GM12872 (cell line): ENCODE results near the gene CPSF3.

ENCODE experiments used
- TF ChIP-seq, protein P1 (sequence below): IDR thresholded peaks from 3 replicates; pipeline ENCODE4 v1.5.1; 2011; ENCODE audit warnings: low read depth, mild to moderate bottlenecking, low read length, moderate library complexity; ENCODE audit not compliant: insufficient read depth

CPSF3 gene

DNA sequence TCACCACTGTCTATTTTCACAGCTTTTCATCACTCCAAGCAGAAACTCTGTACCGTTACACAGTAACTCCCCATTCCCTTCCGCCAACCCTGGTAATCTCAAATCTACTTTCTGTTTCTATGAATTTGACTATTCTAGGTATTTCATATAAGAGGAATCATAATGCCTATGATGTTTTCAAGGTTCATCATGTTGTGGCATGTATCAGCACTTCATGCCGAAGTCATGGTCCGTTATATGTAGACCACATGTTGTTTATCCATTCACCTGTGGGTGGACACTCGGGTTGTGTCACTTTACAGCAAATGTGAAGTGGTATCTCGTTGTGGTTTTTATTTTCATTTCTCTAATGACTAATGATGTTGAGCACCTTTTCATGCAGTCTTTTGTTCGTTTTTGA is 21.6 kb downstream of the CPSF3 start:
- TF ChIP-seq, protein P1, sequence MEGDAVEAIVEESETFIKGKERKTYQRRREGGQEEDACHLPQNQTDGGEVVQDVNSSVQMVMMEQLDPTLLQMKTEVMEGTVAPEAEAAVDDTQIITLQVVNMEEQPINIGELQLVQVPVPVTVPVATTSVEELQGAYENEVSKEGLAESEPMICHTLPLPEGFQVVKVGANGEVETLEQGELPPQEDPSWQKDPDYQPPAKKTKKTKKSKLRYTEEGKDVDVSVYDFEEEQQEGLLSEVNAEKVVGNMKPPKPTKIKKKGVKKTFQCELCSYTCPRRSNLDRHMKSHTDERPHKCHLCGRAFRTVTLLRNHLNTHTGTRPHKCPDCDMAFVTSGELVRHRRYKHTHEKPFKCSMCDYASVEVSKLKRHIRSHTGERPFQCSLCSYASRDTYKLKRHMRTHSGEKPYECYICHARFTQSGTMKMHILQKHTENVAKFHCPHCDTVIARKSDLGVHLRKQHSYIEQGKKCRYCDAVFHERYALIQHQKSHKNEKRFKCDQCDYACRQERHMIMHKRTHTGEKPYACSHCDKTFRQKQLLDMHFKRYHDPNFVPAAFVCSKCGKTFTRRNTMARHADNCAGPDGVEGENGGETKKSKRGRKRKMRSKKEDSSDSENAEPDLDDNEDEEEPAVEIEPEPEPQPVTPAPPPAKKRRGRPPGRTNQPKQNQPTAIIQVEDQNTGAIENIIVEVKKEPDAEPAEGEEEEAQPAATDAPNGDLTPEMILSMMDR: no peak

DNA sequence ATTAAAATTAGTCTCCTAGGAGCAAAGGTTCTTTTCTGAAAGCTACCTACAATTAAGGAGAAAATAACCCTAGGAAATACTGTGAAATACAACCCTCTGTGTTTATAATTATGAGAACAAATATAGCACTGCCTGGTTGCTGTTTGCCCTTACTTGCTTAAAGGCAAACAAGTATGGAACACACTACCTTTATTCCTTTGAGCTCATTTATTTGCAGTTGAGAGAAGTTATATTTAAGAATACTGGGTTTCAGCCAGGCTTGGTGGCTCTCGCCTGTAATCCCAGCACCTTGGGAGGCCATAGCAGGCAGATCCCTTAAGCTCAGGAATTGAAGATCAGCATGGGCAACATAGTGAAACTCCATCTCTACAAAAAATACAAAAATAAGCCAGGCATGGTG is 27.8 kb downstream of the CPSF3 start:
- TF ChIP-seq, protein P1: no peak

DNA sequence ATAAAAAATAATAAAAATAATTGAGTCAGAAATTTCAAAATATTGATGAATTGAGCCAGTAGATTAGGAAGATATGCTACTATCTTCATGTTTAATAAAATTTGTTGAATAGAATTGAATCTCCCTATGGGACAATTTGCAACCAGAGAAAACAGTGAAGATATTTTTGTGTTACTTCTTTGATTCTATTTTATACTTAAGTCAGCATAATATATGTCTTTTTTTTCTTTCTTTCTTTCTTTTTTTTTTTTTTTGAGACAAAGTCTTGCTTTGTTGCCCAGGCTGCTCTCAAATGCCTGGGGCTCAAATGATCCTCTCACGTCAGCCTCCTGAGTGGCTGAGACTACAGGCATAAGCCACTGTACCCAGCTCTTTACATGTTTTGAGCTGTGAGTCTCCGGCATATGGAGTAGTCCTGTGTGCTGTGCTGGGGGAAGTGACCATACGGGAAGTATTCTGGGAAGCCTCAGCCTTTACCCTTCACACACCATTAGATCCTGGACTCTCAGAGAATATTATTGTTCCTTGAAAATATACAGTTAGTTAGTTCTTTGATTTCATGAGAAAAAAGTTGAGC is 37.1 kb downstream of the CPSF3 start:
- TF ChIP-seq, protein P1: no peak

DNA sequence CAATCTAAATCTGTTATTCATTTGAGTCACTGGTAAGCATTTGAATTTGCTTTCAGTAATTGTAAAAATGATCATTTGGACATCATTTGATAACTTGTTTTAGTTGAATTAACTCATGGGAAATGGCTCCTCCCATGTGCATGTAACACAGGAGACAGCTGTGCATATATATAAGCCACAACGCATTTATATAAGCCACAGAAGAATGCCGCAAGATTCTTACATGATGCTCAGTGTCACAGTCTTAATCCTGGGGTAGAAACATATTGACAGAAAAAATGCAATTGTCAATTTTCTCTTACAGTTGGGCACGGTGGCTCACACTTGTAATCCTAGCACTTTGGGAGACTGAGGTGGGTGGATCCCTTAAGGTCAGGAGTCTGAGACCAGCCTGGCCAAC is 37.6 kb downstream of the CPSF3 start:
- TF ChIP-seq, protein P1: no peak

DNA sequence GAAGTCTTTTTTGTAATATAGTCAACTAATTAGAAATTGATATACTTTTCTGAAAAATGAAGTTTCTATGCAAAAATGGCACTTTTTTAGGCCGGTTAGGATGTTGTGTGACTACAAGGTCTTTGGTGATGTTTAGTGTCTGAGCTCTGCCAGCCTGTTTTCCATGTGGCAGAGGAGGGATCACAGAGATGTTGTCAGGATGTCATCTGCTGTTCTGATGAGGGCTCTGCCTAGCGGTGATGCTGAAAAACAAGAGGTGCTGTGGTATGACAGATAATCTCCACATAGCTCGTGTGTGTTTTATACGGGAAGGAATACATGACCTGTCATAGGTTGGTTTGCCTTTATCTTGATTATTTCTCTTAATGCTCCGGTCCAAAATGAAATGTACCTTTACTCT is 38.9 kb downstream of the CPSF3 start:
- TF ChIP-seq, protein P1: no peak

DNA sequence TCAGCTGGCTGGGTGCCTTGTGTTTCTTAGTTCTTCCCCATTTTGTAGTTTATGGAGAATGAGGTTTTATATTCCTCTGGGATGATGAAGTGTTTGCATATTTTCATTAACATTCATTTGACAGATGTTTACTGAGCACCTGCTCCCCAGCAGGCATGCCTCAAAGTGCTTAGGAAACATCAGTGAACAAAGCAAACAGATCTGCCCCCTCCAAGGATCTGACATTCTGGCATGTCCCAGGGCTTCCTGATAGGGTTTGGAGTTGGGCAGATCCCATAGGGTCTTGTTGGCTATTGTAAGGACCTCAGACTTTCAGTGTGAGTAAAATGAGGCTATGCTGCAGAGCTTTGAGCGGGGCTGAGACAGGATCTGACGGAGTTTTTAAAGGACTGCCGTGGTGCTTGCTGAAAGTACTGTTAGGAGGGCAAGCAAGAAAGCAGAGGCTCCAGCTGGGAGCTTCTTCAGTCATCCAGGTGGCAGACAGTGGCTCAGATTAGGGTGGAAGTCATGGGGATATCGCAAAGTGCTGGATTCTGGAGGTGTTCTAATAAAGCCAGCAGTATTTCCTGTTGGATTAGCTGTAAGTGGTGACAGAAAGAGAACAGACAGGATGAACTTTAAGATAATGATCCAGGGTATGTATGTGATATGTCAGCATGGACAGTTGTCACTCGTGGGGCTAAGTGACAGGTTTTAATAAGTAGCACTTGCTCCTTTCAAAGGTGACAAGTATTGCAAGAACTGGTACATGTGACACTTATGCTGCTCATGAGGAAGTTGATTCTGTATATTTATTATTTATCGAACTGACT is 39.6 kb downstream of the CPSF3 start:
- TF ChIP-seq, protein P1: no peak

DNA sequence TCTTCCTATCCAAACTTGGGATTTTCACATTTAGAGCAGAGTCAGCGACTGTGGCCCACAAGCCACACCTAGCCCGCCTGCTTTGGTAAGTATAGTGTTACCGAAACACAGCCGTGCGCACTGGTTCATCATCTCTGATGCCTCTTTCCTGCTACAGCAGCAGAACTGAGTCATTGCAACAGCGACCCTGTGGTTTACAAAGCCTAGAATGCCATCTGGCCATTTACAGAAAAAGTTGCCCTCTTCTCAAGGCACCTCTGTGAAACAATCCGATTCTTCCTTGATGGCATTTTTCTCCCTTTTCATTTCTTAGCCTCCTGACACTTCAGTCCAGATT is 40.2 kb downstream of the CPSF3 start:
- TF ChIP-seq, protein P1: no peak
